GF-D8 (cell line): ENCODE data around the gene UTP25.
"Not testable (repeated sequence)": the region's sequence is repeated elsewhere in the genome, so short reads cannot be mapped to it uniquely, and the experiment has no call there.

Experiments used
- DNase-seq: peaks from one replicate; lab custom pipeline; 2025; lab: John Stamatoyannopoulos, UW

Gene UTP25

GRCh38 chr1:209898271-209898670 lies 70.5 kb downstream of the UTP25 start:
- not testable (repeated sequence) for DNase-seq

GRCh38 chr1:209898851-209899250 lies 71.1 kb downstream of the UTP25 start:
- not testable (repeated sequence) for DNase-seq

DNA sequence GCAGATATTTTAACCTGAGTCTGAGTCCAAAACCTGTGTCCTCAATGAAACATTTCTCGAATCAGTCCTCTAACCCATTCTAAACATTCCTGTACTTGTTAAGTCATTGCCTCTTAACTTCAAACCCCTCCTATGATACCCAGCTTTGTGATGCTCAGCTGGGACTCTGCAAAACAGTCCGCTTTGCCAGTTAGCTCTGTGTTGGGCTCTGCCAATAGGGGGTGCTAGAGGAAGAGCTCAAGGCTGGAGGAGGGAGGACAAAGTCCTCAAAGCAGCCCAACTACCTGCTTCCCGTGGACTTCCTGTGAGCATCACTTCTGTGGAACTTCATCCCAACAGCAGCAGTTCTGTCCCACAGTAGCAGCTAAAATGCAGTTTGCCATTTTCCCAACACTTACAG lies 72.2 kb downstream of the UTP25 start:
- DNase-seq: no peak

GRCh38 chr1:209900734-209901133 lies 73.0 kb downstream of the UTP25 start:
- no peak for DNase-seq

DNA sequence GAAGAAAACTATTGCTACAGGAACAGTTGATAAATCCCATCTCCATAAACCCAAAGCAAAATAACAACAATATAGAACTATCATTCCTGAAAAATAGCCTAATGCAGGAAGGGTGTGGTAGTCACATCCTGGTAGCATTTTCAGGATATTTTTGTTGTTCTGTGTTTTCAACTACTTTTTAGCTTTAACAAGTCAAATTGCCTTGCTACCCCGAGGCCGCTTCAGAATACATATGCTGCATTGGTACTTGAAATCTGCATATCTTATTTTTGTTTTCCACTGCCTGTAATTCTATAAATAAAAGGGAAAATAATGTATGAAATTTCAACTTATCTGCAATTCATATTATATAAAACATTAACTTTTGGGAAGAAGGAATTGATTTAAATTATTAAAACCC lies 73.4 kb downstream of the UTP25 start:
- no peak for DNase-seq

- not testable (repeated sequence) for DNase-seq
Measured at GRCh38 chr1:209904774-209905173, 77.0 kb downstream of the UTP25 start.
